Measurements from ENCODE around the gene CAMTA1.

DNA sequence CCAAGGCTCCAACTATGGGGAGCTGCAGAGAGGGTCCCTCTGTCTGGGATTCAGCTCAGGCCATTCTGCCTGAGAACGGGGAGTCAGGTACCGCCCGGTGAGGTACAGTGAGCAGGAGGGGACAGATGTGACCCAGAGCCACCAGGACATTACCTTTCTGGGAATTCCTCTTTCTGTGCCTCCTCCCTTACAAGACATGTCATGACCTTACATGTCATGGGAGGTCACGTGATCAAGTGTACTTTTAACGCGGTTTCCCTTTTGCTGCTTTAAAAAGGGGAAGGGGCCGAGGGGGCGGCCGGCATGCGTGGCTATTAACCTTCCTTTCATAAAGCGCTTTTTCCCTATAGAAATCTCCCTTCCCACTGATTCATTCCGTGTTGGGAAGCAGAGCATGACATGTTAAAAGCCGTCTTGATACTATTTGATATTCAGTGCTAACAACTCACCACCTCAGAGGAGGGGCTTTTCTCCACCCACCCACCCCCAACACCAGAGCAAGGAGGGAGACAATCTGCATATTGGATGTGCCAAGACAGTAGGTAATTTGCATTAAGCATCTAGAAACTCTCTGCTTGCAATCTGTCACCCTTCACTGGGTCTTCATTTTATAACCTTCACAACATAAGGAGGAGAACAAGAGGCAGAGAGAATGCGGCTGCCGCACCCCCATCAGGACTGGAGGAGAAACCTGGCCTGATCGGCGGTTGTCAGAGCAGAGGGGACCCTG, 872.2 kb downstream of the CAMTA1 start:
- TF ChIP-seq, protein P1, sequence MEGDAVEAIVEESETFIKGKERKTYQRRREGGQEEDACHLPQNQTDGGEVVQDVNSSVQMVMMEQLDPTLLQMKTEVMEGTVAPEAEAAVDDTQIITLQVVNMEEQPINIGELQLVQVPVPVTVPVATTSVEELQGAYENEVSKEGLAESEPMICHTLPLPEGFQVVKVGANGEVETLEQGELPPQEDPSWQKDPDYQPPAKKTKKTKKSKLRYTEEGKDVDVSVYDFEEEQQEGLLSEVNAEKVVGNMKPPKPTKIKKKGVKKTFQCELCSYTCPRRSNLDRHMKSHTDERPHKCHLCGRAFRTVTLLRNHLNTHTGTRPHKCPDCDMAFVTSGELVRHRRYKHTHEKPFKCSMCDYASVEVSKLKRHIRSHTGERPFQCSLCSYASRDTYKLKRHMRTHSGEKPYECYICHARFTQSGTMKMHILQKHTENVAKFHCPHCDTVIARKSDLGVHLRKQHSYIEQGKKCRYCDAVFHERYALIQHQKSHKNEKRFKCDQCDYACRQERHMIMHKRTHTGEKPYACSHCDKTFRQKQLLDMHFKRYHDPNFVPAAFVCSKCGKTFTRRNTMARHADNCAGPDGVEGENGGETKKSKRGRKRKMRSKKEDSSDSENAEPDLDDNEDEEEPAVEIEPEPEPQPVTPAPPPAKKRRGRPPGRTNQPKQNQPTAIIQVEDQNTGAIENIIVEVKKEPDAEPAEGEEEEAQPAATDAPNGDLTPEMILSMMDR (conservative IDR thresholded peaks at IDR 0.05; ENCODE audit: low read depth, low read length) = no peak
- TF ChIP-seq EZH2 (IDR thresholded peaks at IDR 0.05; ENCODE audit: borderline replicate concordance, low read depth, low read length, poor library complexity, severe bottlenecking) = no peak

All from A673 (cell line).